ENCODE data around the gene TNIK. TPM values are rescaled to one million over a fixed set of nuclear protein-coding genes. Genes with fewer than 3 reads are reported as not detected.
A peak's percentile ranks its signal among the peaks of the same experiment; 100 is the strongest.
"Not testable (repeated sequence)": the region's sequence is repeated elsewhere in the genome, so short reads cannot be mapped to it uniquely, and the experiment has no call there.

Gene TNIK
- total RNA-seq, 2 donors from 2014 or later = 96.4 to 98.9 TPM

- peaks cover 2% of the 10 kb centered on the region for H3K36me3 Mint-ChIP-seq (ENCODE audit: low read depth)
- no peak overlapping the region for H3K4me3 Mint-ChIP-seq
- H3K27ac Mint-ChIP-seq = no peak overlapping the region
- H3K27me3 Mint-ChIP-seq = no peaks in the 10 kb centered on the region
- no peaks in the 10 kb centered on the region for H3K9me3 ChIP-seq (ENCODE audit: control insufficient read depth, low read length, poor library complexity, severe bottlenecking)
- DNase-seq = no peak
- no peak for ATAC-seq
- H3K4me1 Mint-ChIP-seq = peaks cover 32% of the 10 kb centered on the region
Observed at GRCh38 chr3:171301002-171301401, 159.2 kb downstream of the TNIK start.

- no peak overlapping the region for H3K4me3 Mint-ChIP-seq
- H3K27ac Mint-ChIP-seq = no peak overlapping the region
- DNase-seq (no peak), ATAC-seq (no peak)
- no peaks in the 10 kb centered on the region for H3K27me3 Mint-ChIP-seq
- H3K4me1 Mint-ChIP-seq = peaks cover 33% of the 10 kb centered on the region
- peaks cover 2% of the 10 kb centered on the region for H3K36me3 Mint-ChIP-seq (ENCODE audit: low read depth)
- H3K9me3 ChIP-seq (ENCODE audit: control insufficient read depth, low read length, poor library complexity, severe bottlenecking) = no peaks in the 10 kb centered on the region
Observed at GRCh38 chr3:171297951-171298350, 162.3 kb downstream of the TNIK start.

GRCh38 chr3:171297207-171297606, 163.0 kb downstream of the TNIK start:
- H3K4me3 Mint-ChIP-seq = no peak overlapping the region
- H3K9me3 ChIP-seq (ENCODE audit: control insufficient read depth, low read length, poor library complexity, severe bottlenecking) = no peaks in the 10 kb centered on the region
- H3K27me3 Mint-ChIP-seq = no peaks in the 10 kb centered on the region
- ATAC-seq (no peak), DNase-seq (no peak)
- H3K27ac Mint-ChIP-seq = no peak overlapping the region
- H3K4me1 Mint-ChIP-seq = peaks cover 33% of the 10 kb centered on the region
- peaks cover 2% of the 10 kb centered on the region for H3K36me3 Mint-ChIP-seq (ENCODE audit: low read depth)

- no peaks in the 10 kb centered on the region for H3K27me3 Mint-ChIP-seq
- peaks cover 2% of the 10 kb centered on the region for H3K36me3 Mint-ChIP-seq (ENCODE audit: low read depth)
- no peak overlapping the region for H3K4me3 Mint-ChIP-seq
- peaks cover 32% of the 10 kb centered on the region for H3K4me1 Mint-ChIP-seq
- no peaks in the 10 kb centered on the region for H3K9me3 ChIP-seq (ENCODE audit: control insufficient read depth, low read length, poor library complexity, severe bottlenecking)
- H3K27ac Mint-ChIP-seq = peak overlapping the region; percentile 69
- no peak for DNase-seq
- no peak for ATAC-seq
Observed at GRCh38 chr3:171295484-171296373, 164.5 kb downstream of the TNIK start.

DNA sequence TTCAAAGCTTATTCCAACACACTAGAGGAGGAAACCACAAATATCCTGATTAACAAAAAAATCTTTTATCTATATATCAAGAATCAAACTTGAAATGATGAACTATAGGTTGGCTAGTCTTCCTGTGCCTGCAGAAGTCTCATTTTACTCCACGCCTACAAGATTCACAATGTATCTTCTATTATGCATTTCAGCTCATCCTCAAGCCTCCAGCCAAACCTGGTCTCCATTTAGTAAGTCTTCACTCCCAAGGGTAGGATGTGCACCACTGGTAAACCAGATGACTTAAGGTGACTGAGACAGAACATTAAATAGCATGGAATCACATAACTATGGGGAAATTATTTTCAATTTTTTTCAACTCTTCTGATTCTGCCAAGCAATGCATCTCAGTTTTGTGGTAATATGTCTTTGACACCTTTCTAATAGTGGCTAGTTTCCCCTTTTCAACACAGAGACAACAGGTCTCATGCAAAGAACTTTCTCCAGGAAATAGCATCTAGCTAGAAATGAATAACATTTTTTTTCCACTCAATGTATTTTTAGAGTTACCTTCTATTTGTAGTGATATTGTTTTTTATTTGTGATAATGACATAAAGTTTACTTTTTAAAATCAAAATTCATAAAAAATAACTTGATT, 166.9 kb downstream of the TNIK start:
- no peaks in the 10 kb centered on the region for H3K9me3 ChIP-seq (ENCODE audit: control insufficient read depth, low read length, poor library complexity, severe bottlenecking)
- Mint-ChIP-seq H3K4me1 (peaks cover 34% of the 10 kb centered on the region), H3K36me3 (ENCODE audit: low read depth) (no peaks in the 10 kb centered on the region), H3K27me3 (no peaks in the 10 kb centered on the region), H3K4me3 (no peak overlapping the region), H3K27ac (no peak overlapping the region)
- ATAC-seq = no peak
- DNase-seq = no peak

DNA sequence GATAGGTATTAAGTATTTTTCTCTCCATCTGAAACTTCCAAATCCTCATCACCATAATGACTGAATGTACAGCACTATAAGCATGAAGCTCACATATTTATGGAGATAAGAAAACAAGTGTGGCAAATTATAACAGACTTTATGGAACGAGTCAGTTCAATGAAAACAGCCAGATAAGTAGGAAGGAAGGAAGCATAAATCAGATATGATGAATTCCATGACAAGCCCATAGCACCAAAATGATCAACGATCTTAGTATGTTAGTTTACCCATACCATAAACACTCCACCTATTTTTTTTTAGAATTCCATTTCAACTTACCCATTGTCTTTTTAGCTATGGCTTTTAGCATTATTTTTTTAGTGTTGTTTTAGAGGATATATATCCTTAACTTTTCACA, 169.5 kb downstream of the TNIK start:
- no peak for DNase-seq
- no peak for ATAC-seq
- Mint-ChIP-seq H3K36me3 (ENCODE audit: low read depth) (no peaks in the 10 kb centered on the region), H3K4me3 (no peak overlapping the region), H3K4me1 (peaks cover 43% of the 10 kb centered on the region), H3K27ac (no peak overlapping the region), H3K27me3 (no peaks in the 10 kb centered on the region)
- H3K9me3 ChIP-seq (ENCODE audit: control insufficient read depth, low read length, poor library complexity, severe bottlenecking) = no peaks in the 10 kb centered on the region

- no peaks in the 10 kb centered on the region for H3K36me3 Mint-ChIP-seq (ENCODE audit: low read depth)
- H3K27me3 Mint-ChIP-seq = no peaks in the 10 kb centered on the region
- DNase-seq = no peak
- no peaks in the 10 kb centered on the region for H3K9me3 ChIP-seq (ENCODE audit: control insufficient read depth, low read length, poor library complexity, severe bottlenecking)
- H3K27ac Mint-ChIP-seq = peak overlapping the region; percentile 80
- H3K4me3 Mint-ChIP-seq = no peak overlapping the region
- no peak for ATAC-seq
- H3K4me1 Mint-ChIP-seq = peaks cover 40% of the 10 kb centered on the region
Observed at GRCh38 chr3:171289291-171289690, 170.9 kb downstream of the TNIK start.

DNA sequence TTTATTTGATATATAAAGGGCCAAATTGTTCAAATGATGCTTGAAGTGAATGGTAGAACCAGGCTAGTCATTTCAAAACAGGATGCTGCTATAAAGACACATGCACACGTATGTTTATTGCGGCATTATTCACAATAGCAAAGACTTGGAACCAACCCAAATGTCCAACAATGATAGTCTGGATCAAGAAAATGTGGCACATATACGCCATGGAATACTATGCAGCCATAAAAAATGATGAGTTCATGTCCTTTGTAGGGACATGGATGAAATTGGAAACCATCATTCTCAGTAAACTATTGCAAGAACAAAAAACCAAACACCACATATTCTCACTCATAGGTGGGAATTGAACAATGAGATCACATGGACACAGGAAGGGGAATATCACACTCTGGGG, 172.4 kb downstream of the TNIK start:
- peak overlapping the region; percentile 82 for H3K27ac Mint-ChIP-seq
- not testable (repeated sequence) for DNase-seq; ATAC-seq; H3K4me3 Mint-ChIP-seq; H3K9me3 ChIP-seq (ENCODE audit: control insufficient read depth, low read length, poor library complexity, severe bottlenecking); H3K27me3 Mint-ChIP-seq; H3K36me3 Mint-ChIP-seq (ENCODE audit: low read depth)
- H3K4me1 Mint-ChIP-seq = peaks cover 37% of the 10 kb centered on the region

- no peaks in the 10 kb centered on the region for H3K9me3 ChIP-seq (ENCODE audit: control insufficient read depth, low read length, poor library complexity, severe bottlenecking)
- peak overlapping the region; percentile 82 for H3K27ac Mint-ChIP-seq
- no peaks in the 10 kb centered on the region for H3K36me3 Mint-ChIP-seq (ENCODE audit: low read depth)
- no peaks in the 10 kb centered on the region for H3K27me3 Mint-ChIP-seq
- no peak for DNase-seq
- peak; percentile 91 for ATAC-seq
- peaks cover 35% of the 10 kb centered on the region for H3K4me1 Mint-ChIP-seq
- peak overlapping the region; percentile 43 for H3K4me3 Mint-ChIP-seq
Observed at GRCh38 chr3:171286580-171287249, 173.5 kb downstream of the TNIK start.

DNA sequence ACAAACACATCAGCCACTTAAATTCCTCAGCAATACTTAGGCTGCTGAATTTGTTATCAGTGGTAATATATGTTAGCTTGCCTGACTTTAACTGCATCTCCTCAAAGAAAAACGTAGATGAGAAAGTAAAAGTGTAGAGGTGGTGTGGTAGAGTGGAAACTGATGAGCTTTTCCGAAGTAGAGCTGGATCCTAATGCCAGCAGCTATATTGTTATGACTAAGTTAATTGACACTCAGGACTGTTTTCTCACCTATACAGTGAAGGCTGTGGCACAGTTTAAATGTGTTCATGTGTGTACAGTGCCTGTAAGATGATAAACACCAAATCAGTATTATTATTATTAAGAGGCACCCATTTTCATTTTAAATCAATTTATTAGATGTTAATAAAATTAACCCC, 174.9 kb downstream of the TNIK start:
- H3K9me3 ChIP-seq (ENCODE audit: control insufficient read depth, low read length, poor library complexity, severe bottlenecking) = no peaks in the 10 kb centered on the region
- H3K27ac Mint-ChIP-seq = peak overlapping the region; percentile 82
- DNase-seq (no peak), ATAC-seq (no peak)
- H3K4me3 Mint-ChIP-seq = no peak overlapping the region
- H3K4me1 Mint-ChIP-seq = peaks cover 30% of the 10 kb centered on the region
- H3K27me3 Mint-ChIP-seq = no peaks in the 10 kb centered on the region
- no peaks in the 10 kb centered on the region for H3K36me3 Mint-ChIP-seq (ENCODE audit: low read depth)

- Mint-ChIP-seq H3K27ac (peak overlapping the region; percentile 82), H3K36me3 (ENCODE audit: low read depth) (no peaks in the 10 kb centered on the region), H3K4me1 (peaks cover 36% of the 10 kb centered on the region), H3K4me3 (no peak overlapping the region), H3K27me3 (no peaks in the 10 kb centered on the region)
- H3K9me3 ChIP-seq (ENCODE audit: control insufficient read depth, low read length, poor library complexity, severe bottlenecking) = no peaks in the 10 kb centered on the region
- no peak for DNase-seq
- no peak for ATAC-seq
Observed at GRCh38 chr3:171284308-171285075, 175.7 kb downstream of the TNIK start.

GRCh38 chr3:171283848-171284222, 176.4 kb downstream of the TNIK start:
- peak overlapping the region; percentile 82 for H3K27ac Mint-ChIP-seq
- H3K4me3 Mint-ChIP-seq = no peak overlapping the region
- no peak for ATAC-seq
- no peak for DNase-seq
- H3K36me3 Mint-ChIP-seq (ENCODE audit: low read depth) = no peaks in the 10 kb centered on the region
- H3K9me3 ChIP-seq (ENCODE audit: control insufficient read depth, low read length, poor library complexity, severe bottlenecking) = no peaks in the 10 kb centered on the region
- H3K27me3 Mint-ChIP-seq = no peaks in the 10 kb centered on the region
- peaks cover 35% of the 10 kb centered on the region for H3K4me1 Mint-ChIP-seq

Measured in T-helper 17 cell (primary cell).